IMR-90 (cell line): ENCODE data around the gene RHOB. TPM values are rescaled to one million over a fixed set of nuclear protein-coding genes. Genes with fewer than 3 reads are reported as not detected.
A peak's percentile ranks its signal among the peaks of the same experiment; 100 is the strongest.

Source experiments
- ATAC-seq: fragments of 200-7000 bp; cut with Tn5 transposase; 2 replicates; pipeline ENCODE4 v1.9.1; 2020; ENCODE audit warnings: low read depth, mild to moderate bottlenecking, moderate library complexity
- BruUV-seq: library from RNA; stranded (reverse); fragments of 400-500 nt; replicated peaks from 2 replicates; lab custom pipeline; 2021; lab: Mats Ljungman, UMichigan
- CTCF ChIA-PET: fragments of 300-600 bp; formaldehyde crosslinking; extraction: SDS; loops from one replicate; lab custom pipeline; 2021; ENCODE audit warnings: antibody characterized with exemption; lab: Yijun Ruan, JAX
- POLR2A ChIA-PET: fragments of 300-600 bp; sonication (Branson Sonifier 250); formaldehyde crosslinking; loops from one replicate; lab custom pipeline; 2022; ENCODE audit warnings: antibody characterized with exemption; ENCODE audit not compliant: unreplicated experiment; lab: Charles Lee
- DNase-seq: peaks from one replicate; pipeline ENCODE4 v3.0.0; 2013
- H2AFZ ChIP-seq: replicated peaks from 2 replicates; pipeline ENCODE3; 2013; ENCODE audit warnings: low read length, mild to moderate bottlenecking; ENCODE audit not compliant: poor library complexity
- H2AK5ac ChIP-seq: 2 replicates; pipeline ENCODE4 v1.6.1; 2013; ENCODE audit warnings: low read depth, low read length, inconsistent platforms
- H2AK9ac ChIP-seq: replicated peaks from 2 replicates; pipeline ENCODE3; 2013; ENCODE audit warnings: mild to moderate bottlenecking, low read depth, low read length, moderate library complexity; ENCODE audit not compliant: poor library complexity
- H2BK120ac ChIP-seq: 2 replicates; pipeline ENCODE4 v1.6.1; 2013; ENCODE audit warnings: low read depth, low read length, inconsistent platforms
- H2BK15ac ChIP-seq: 3 replicates; pipeline ENCODE4 v1.6.1; 2013; ENCODE audit warnings: low read depth, low read length, inconsistent platforms
- H2BK20ac ChIP-seq: 2 replicates; pipeline ENCODE4 v1.6.1; 2013; ENCODE audit warnings: low read depth, mild to moderate bottlenecking, inconsistent platforms, low read length, moderate library complexity
- H2BK5ac ChIP-seq: 2 replicates; pipeline ENCODE4 v1.6.1; 2013; ENCODE audit warnings: mild to moderate bottlenecking, low read depth, low read length, inconsistent platforms; ENCODE audit not compliant: poor library complexity, severe bottlenecking
- H3K14ac ChIP-seq: replicated peaks from 2 replicates; pipeline ENCODE4 v1.6.1; 2013; ENCODE audit warnings: low read depth, low read length, inconsistent platforms
- H3K18ac ChIP-seq: 2 replicates; pipeline ENCODE4 v1.6.1; 2013; ENCODE audit warnings: low read depth, low read length, control low read depth
- H3K23ac ChIP-seq: 2 replicates; pipeline ENCODE4 v1.6.1; 2013; ENCODE audit warnings: low read depth, low read length, inconsistent platforms
- H3K27ac ChIP-seq: 2 replicates; pipeline ENCODE4 v1.5.1; 2013; ENCODE audit warnings: mild to moderate bottlenecking, control low read depth, low read length; ENCODE audit not compliant: insufficient read depth
- H3K27me3 ChIP-seq: 2 replicates; pipeline ENCODE4 v1.6.1; 2013; ENCODE audit warnings: low read length; ENCODE audit not compliant: control insufficient read depth, insufficient read depth
- H3K36me3 ChIP-seq: 2 replicates; pipeline ENCODE4 v1.6.1; 2013; ENCODE audit warnings: low read length, mixed read lengths; ENCODE audit not compliant: control insufficient read depth, insufficient read depth
- H3K4ac ChIP-seq: 2 replicates; pipeline ENCODE4 v1.6.1; 2013; ENCODE audit warnings: low read depth, low read length, inconsistent platforms
- H3K4me1 ChIP-seq: 2 replicates; pipeline ENCODE4 v1.6.1; 2013; ENCODE audit warnings: low read length, mixed read lengths; ENCODE audit not compliant: control insufficient read depth, insufficient read depth
- H3K4me2 ChIP-seq: 2 replicates; pipeline ENCODE4 v1.6.1; 2013; ENCODE audit warnings: low read depth, mild to moderate bottlenecking, control low read depth, low read length, moderate library complexity
- H3K4me3 ChIP-seq: 2 replicates; pipeline ENCODE4 v1.5.1; 2013; ENCODE audit warnings: low read depth, mild to moderate bottlenecking, control low read depth, low read length, moderate library complexity; ENCODE audit not compliant: insufficient read depth
- H3K56ac ChIP-seq: 2 replicates; pipeline ENCODE4 v1.6.1; 2013; ENCODE audit warnings: low read length, inconsistent platforms; ENCODE audit not compliant: insufficient read depth; ENCODE audit errors: extremely low read depth
- H3K79me1 ChIP-seq, 2 experiments: 2 replicates each; pipeline ENCODE4 v1.6.1; 2013; ENCODE audit warnings: low read length in 2 of 2, inconsistent platforms in 1 of 2, low read depth in 1 of 2
- H3K9ac ChIP-seq: 2 replicates; pipeline ENCODE4 v1.6.1; 2013; ENCODE audit warnings: low read depth, low read length, control low read depth
- H3K9me1 ChIP-seq: 2 replicates; pipeline ENCODE4 v1.6.1; 2013; ENCODE audit warnings: low read length, inconsistent platforms; ENCODE audit not compliant: insufficient read depth
- H3K9me3 ChIP-seq: 2 replicates; pipeline ENCODE4 v1.6.1; 2013; ENCODE audit warnings: low read length; ENCODE audit not compliant: control insufficient read depth, insufficient read depth
- H4K20me1 ChIP-seq: 2 replicates; pipeline ENCODE4 v1.6.1; 2013; ENCODE audit warnings: low read length, inconsistent platforms; ENCODE audit not compliant: insufficient read depth
- H4K5ac ChIP-seq: 2 replicates; pipeline ENCODE4 v1.6.1; 2013; ENCODE audit warnings: mild to moderate bottlenecking, low read depth, low read length, control low read depth
- H4K8ac ChIP-seq, 2 experiments: 2 replicates each; pipeline ENCODE4 v1.6.1; 2013; ENCODE audit warnings: low read depth in 2 of 2, low read length in 2 of 2, control low read depth in 1 of 2, inconsistent platforms in 1 of 2
- H4K91ac ChIP-seq: 2 replicates; pipeline ENCODE4 v1.6.1; 2013; ENCODE audit warnings: low read depth, low read length, inconsistent platforms; ENCODE audit not compliant: insufficient read depth
- CHD1 ChIP-seq: IDR thresholded peaks from 2 replicates; pipeline ENCODE4 v1.6.1; 2012; ENCODE audit warnings: low read depth, low read length, improper control_type of control experiment
- FOS ChIP-seq: fragments of 150-350 bp; IDR thresholded peaks from 2 replicates; pipeline ENCODE4 v1.6.1; 2016; ENCODE audit warnings: low read depth, low read length
- NFE2L2 ChIP-seq: fragments of 150-350 bp; IDR thresholded peaks from 2 replicates; pipeline ENCODE4 v1.6.1; 2016; ENCODE audit warnings: low read depth, mild to moderate bottlenecking, low read length
- WGBS, 2 experiments: methylation state at CpG; one replicate each; pipeline versions ENCODE4 v1.1.5 to v1.1.7; 2013; ENCODE audit warnings: missing lambda C conversion rate in 2 of 2; ENCODE audit not compliant: insufficient read length in 1 of 2; ENCODE audit errors: extremely low coverage in 2 of 2; 5-methylcytosine and 5-hydroxymethylcytosine counted together
- dilution Hi-C: fragments of 300-500 bp; cut with HindIII; formaldehyde crosslinking; loops from one replicate; pipeline ENCODE4 v1.14.3; 2018; ENCODE audit warnings: low sequenced_read_pairs; ENCODE audit not compliant: unreplicated experiment
- in situ Hi-C: fragments of 300-500 bp; cut with MboI; formaldehyde crosslinking; loops from 3 replicates; pipeline ENCODE4 v1.14.3; 2019; ENCODE audit warnings: low sequenced_read_pairs, inconsistent platforms, mixed read lengths
- intact Hi-C: fragments of 100-400 bp; cut with micrococcal nuclease; formaldehyde crosslinking; loops from 2 replicates; pipeline ENCODE4 v1.10.0; 2022
- polyA plus RNA-seq, 3 experiments: library from polyadenylated mRNA; depleted of rRNA; stranded (reverse); fragments of >200 nt; gene quantifications; 2 replicates each; pipeline ENCODE4 v1.2.3, GENCODE V29; 2012; ENCODE audit warnings: low replicate concordance in 1 of 3
- total RNA-seq: library from RNA; depleted of rRNA; stranded (reverse); fragments of >200 nt; gene quantifications from 2 replicates; pipeline ENCODE4 v1.2.3, GENCODE V29; 2012
- TF ChIP-seq, protein P1 (sequence below): conservative IDR thresholded peaks from 2 replicates; pipeline ENCODE4 v1.5.1; 2012; ENCODE audit warnings: mild to moderate bottlenecking, low read depth, low read length, improper control_type of control experiment

The RHOB gene
- total and polyA plus RNA-seq, 2 of the 4 experiments (the other 2 are of a cell fraction), result 112 to 149 TPM

GRCh38 chr2:20398956-20399567 is 47.8 kb upstream of the RHOB start:
- Histone ChIP-seq H3K4me2 (no peak overlapping the region), H3K9me3 (no peaks in the 10 kb centered on the region), H3K18ac (no peak overlapping the region), H4K20me1 (no peaks in the 10 kb centered on the region), H3K79me1 (no peaks in the 10 kb centered on the region), H3K9ac (no peak overlapping the region), H2BK5ac (no peak overlapping the region), H4K91ac (no peak overlapping the region), H2AK9ac (peak overlapping the region; percentile 75), H3K4me3 (no peak overlapping the region), H3K27ac (no peak overlapping the region), H3K27me3 (peaks cover 7% of the 10 kb centered on the region; the same call in 1 of the 2 replicates), H3K14ac (no peak overlapping the region), H2AK5ac (peak overlapping the region; percentile 65; the same call in 1 of the 2 replicates), H3K56ac (no peak overlapping the region), H4K8ac (peak overlapping the region in 1 of 2 experiments; percentile 53; a peak in 1 of 4 replicates), H3K4me1 (peaks cover 4% of the 10 kb centered on the region), H2BK15ac (no peak overlapping the region), H2BK120ac (no peak overlapping the region; the same call in 1 of the 2 replicates), H3K9me1 (peaks cover 6% of the 10 kb centered on the region; the same call in 1 of the 2 replicates), H2BK20ac (peak overlapping the region; percentile 26; the same call in 1 of the 2 replicates), H2AFZ (peak overlapping the region; percentile 72), H3K36me3 (no peaks in the 10 kb centered on the region), H3K23ac (no peak overlapping the region), H3K4ac (peak overlapping the region; percentile 15; the same call in 1 of the 2 replicates), H4K5ac (no peak overlapping the region)
- BruUV-seq, result no TSS peak
- ChIA-PET CTCF (interaction anchor here (1.5 kb wide), 1 partner anchor 16 kb away, joined by 8 read pairs; no protein-coding TSS in a partner anchor), POLR2A (no interaction called here)
- dilution Hi-C loops, result loop anchor here (25.0 kb wide), 1 partner anchor 238 kb away; no protein-coding TSS in a partner anchor
- no CpG with 5 or more reads among the region's 7 CpGs for WGBS, 2 experiments
- DNase-seq (peak; percentile 68), ATAC-seq (peak; percentile 63)
- TF ChIP-seq CHD1 (no peak), NFE2L2 (no peak), FOS (no peak)
- TF ChIP-seq, protein P1, sequence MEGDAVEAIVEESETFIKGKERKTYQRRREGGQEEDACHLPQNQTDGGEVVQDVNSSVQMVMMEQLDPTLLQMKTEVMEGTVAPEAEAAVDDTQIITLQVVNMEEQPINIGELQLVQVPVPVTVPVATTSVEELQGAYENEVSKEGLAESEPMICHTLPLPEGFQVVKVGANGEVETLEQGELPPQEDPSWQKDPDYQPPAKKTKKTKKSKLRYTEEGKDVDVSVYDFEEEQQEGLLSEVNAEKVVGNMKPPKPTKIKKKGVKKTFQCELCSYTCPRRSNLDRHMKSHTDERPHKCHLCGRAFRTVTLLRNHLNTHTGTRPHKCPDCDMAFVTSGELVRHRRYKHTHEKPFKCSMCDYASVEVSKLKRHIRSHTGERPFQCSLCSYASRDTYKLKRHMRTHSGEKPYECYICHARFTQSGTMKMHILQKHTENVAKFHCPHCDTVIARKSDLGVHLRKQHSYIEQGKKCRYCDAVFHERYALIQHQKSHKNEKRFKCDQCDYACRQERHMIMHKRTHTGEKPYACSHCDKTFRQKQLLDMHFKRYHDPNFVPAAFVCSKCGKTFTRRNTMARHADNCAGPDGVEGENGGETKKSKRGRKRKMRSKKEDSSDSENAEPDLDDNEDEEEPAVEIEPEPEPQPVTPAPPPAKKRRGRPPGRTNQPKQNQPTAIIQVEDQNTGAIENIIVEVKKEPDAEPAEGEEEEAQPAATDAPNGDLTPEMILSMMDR, result no peak
- in situ Hi-C loops, result loop anchor here (5.0 kb wide), 1 partner anchor 243 kb away; no protein-coding TSS in a partner anchor
- intact Hi-C loops, result loop anchor here (5.0 to 10.0 kb wide), 2 partner anchors 38 to 64 kb away; no protein-coding TSS in a partner anchor
